NCI-H128 (cell line): ENCODE data around the gene TMOD1.
A peak's percentile ranks its signal among the peaks of the same experiment; 100 is the strongest.

Experiments used
- DNase-seq: peaks from one replicate; lab custom pipeline; 2025; ENCODE audit not compliant: unreplicated experiment; lab: John Stamatoyannopoulos, UW

The TMOD1 gene

GRCh38 chr9:97632248-97632984 is 130.9 kb downstream of the TMOD1 start:
- peak; percentile 37 for DNase-seq

GRCh38 chr9:97632985-97633858 is 131.8 kb downstream of the TMOD1 start, which contains the start of the genes NCBP1 and TSTD2:
Gene NCBP1, plus strand, starts transcription at chr9:97633821. Its CDS starts 61 bp downstream, at chr9:97633882.
Gene TSTD2, minus strand, starts transcription at chr9:97633368. Its CDS starts 5,806 bp downstream, at chr9:97627562.
- peak; percentile 97 for DNase-seq

GRCh38 chr9:97633859-97634490 is 132.5 kb downstream of the TMOD1 start:
- DNase-seq = no peak

DNA sequence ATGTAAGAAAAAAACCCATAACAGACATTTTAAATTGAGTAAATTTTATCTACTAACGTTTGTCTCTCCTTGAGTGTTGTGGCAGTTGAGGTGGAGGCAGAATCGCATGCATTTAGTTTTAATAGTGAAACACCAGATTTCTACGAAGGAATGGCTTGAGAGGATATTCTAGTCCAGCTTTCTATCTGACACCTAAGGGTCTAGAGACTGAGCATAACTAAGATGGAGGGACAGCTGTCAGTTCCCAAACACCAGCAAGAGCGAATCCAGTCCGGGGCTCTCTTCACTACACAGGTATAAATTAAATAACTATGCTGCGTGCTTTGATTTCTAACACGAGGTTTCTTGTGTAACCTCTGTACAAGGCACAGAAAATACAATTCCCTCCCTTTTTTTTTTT is 133.6 kb downstream of the TMOD1 start:
- DNase-seq = no peak

- no peak for DNase-seq
Measured at GRCh38 chr9:97636903-97637302, 135.4 kb downstream of the TMOD1 start.

DNA sequence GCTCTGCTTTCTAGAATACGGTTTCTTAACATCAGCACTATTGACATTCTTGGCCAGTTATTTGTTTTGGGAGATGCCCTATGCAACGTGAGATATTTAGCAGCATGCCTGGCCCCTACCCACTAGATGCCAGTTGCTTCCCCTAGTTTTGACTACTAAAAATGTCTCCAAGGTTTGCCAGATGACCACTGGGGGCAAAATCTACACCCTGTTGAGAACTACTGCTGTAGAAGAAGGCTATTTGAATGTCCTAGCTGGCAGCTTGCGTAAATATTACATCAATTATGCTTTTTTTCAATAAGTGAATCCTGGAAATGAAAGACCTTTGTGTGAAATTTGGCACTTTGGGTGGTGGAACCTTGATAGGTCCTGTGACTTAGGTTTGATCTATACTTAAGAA is 137.2 kb downstream of the TMOD1 start:
- no peak for DNase-seq

DNA sequence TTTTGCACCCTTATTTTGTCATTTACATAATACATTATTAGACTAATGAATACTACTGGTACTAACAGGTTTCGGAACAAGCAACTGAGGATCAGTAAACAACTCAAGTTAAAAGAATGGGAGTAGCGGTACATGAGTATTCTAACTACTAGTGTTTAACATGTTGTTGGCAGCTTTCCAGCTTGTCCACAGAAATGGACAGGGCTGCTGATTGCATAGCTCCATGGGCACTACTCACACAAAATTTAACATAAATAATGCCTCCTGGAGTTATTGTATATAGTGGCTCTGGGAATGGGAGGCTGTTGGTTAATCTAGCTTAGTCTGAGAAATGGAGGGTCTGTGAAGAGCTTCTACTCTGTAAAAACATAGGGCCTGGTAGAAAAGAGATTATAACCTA is 138.9 kb downstream of the TMOD1 start:
- DNase-seq = no peak

DNA sequence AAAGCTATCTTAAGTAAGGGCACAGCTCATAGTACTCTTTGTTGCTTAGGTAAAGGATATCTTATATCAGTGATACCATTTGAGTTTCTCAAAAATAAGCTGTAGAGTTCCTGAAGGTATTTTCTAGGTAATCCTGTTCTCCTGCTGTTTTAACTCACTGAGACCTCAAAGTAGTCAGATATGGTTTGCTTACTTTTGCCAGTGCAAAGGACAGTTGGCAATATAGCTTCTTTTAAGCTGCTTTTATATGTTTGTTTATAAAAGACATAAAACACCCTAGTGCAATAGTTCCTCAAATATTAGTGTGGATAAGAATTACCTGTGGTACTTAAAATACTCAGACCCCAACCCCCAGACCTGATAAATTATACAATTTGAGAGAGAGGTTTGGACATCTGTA is 144.3 kb downstream of the TMOD1 start:
- DNase-seq = no peak

DNA sequence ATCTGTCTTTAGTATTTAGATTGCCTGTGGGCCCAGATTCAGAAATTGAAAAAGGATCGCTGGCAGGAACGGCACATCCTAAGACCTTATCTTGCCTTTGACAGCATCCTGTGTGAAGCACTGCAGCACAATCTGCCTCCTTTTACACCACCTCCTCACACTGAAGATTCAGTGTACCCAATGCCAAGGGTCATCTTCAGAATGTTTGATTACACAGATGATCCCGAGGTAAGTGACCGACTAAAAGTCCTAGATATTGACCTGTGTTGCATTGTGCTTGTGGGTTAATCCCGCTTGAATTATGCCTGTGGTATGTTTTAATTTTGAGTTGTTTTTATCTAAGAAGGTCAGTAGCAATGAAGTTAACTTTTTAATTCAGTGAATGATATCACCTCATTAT is 146.5 kb downstream of the TMOD1 start:
- DNase-seq = no peak
